Medulla oblongata (tissue), 1 donor: ENCODE data around the gene TOMM5.

ENCODE experiments used
- DNase-seq: peaks from one replicate; pipeline ENCODE4 v3.0.0-alpha.2; 2015; ENCODE audit errors: extremely low spot score

TOMM5 gene

DNA sequence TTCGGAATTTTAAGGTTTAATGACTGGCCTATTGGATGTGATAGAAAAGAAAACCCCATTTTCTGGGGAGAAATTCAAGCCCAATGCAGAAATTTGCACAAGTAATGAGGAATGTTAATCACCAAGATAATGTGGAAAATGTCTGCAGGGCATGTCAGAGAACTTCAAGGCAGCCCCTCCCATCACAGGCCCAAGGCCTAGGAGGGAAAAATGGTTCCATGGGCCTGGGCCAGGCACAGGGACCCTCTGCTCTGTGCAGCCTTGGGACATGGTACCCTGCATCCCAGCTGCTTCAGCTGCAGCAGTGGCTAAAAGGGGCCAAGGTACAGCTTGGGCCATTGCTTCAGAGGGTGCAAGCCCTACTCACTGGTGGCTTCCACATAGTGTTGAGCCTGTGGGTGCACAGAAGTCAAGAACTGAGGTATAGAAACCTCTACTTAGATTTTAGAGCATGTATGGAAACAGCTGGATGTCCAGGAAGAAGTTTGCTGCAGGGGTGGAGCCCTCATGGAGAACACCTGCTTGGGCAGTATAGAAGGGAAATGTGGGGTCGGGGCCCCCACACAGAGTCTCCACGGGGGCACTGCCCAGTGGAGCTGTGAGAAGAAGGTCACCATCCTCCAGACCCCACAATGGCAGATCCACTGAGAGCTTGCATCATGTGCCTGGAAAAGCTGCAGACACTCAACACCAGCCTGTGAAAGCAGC lies 28.4 kb downstream of the TOMM5 start:
- no peak for DNase-seq

GRCh38 chr9:37562826-37563225 lies 29.6 kb downstream of the TOMM5 start:
- no peak for DNase-seq

DNA sequence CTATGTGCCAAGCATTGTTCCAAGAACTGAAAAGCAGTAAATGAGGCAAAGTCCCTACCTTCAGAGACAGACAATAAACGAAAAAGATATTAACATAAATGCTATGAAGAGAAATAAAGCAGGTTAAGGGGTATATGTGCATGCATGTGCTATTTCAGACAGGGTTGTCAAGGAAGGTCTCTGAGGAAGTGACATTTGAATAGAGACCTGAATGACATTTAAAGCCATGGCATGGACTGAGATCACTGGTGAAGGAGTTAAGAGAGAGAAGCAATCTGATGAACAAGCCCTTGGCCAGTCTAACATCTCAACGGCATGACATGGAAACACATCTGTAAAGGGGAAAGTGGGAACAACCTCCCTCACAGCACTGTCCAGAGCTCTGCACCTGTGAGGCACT lies 30.7 kb downstream of the TOMM5 start:
- no peak for DNase-seq

DNA sequence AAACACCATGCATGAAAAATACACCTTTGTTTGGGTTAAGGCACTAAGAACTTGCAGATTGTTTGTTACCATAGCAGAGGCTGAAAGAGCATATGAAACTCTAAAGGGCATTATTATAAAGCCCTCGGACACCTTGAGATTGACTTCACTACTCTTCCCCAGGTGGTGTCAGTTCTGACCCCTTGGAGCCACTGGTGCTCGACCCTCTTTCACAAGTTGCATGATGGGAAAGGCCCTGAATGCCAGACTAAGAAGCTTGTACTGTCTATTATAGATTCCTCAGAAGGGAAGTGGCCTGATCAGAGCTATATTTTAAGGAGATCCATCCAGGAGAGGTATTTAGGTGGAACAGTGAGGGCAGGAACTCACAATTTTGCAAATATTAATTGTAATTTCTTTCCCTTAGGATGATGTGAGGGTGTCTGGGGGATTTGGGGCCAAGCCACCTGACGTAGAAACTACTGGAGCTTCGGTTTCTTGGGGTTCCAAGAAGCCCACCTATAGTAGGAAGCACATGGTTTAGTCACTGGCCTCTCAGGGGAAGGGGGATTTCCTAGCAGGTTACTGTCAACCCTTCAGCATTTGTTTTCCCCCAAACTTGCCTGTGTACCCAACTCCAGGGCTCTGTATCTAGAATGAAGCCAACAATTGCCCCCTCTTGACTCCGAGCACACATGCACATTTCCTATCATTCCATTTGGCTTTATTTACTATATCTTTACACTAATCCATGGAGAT lies 32.4 kb downstream of the TOMM5 start:
- no peak for DNase-seq

DNA sequence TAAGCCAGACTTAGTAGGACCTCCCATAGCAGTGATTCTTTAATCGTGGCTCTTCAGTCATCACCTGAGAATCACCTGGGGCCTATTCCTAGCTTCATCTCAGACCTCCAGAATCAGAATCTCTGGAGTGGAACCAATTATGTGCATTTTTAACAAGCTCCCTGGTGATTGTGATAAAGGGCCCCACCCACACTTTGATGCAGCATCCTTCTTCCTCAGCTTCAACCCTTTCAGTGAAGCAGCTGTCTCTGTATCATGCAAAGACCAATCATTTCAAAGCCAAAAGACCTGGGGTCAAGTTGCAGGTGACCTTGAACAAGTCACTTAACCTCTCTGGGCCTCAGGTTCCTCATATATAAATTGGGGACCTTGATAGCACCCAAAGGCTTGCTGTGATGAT lies 33.3 kb downstream of the TOMM5 start:
- no peak for DNase-seq

- no peak for DNase-seq
Observed at GRCh38 chr9:37555786-37556185, 36.6 kb downstream of the TOMM5 start.

- no peak for DNase-seq
Observed at GRCh38 chr9:37554318-37554717, 38.1 kb downstream of the TOMM5 start.

DNA sequence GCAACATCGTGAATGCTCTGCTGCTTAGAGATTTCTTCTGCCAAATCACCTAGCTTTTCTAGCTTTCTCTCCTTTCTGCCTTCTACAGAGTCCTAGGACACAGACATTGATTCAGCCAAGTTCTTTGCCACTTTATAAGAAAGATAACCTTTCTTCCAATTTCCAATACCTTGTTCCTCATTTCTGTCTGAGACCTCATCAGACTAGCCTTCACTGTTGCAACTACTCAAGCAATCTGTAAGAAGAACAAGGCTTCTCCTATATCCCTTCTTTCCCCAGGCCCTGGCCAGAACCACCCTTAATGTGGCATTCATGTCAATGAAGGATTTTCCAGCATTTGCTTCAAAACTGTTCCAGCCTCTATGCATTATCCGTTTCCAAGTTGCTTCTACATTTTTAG lies 40.5 kb downstream of the TOMM5 start:
- DNase-seq = no peak

- DNase-seq = no peak
Observed at GRCh38 chr9:37551468-37551867, 40.9 kb downstream of the TOMM5 start.

DNA sequence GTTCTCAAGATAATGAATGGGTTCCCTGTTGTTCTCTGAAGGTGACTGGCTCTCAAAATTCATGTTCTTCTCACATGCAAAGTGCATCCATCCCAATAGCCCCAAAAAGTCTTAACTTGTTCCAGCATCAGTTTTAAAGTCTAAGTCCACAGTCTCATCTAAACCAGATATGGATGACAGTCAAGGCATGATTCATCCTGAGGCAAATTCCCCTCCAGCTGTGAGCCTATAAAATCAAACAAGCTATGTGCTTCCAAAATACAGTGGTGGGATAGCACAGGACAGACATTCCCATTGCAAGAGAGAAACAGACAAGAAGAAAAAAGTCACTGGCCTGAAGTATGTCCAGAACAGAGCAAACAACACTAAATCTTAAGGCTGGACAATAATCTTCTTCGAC lies 41.6 kb downstream of the TOMM5 start:
- DNase-seq = no peak

GRCh38 chr9:37549527-37549926 lies 42.9 kb downstream of the TOMM5 start:
- DNase-seq = no peak

DNA sequence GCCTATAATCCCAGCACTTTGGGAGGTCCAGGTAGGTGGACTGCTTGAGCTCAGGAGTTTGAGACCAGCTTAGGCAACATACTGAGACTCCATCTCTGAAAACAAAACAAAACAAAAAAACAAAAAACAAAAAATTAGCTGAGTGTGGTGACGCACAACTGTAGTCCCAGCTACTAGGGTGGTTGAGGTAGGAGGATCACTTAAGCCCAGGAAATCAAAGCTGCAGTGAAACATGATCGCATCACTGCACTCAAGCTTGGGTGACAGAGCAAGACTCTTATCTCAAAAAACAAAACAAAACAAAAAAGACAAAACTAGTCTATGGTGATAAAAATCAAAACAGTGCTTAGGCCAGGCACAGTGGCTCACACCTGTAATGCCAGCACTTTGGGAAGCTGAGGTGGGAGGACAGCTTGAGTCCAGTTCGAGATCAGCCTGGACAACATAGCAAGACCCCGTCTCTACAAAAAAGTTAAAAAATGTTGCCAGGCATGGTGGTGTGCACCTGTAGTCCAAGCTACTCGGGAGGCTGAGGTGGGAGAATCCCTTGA lies 45.0 kb downstream of the TOMM5 start:
- DNase-seq = no peak

GRCh38 chr9:37543468-37543867 lies 48.9 kb downstream of the TOMM5 start:
- DNase-seq = no peak

DNA sequence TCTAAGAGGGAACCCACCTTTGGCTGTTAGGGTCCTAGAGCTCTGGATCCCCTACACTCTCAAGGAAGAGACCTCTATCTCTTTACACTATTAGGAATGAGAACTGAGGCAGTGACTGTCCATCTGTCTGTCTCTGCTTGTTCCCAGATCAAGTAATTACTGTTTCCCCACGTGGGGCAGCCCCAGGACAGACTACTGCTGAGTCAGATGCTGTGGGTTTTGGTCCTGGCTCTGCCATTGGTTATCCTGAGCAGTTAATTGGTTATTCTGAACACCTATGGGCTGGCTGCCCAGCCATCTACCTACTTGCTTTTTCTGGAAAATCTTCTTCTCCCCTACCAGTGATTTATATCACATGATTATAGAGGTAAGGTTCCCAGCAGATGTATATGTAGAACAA lies 49.5 kb downstream of the TOMM5 start:
- no peak for DNase-seq

GRCh38 chr9:37542488-37542887 lies 49.9 kb downstream of the TOMM5 start:
- DNase-seq = no peak

- DNase-seq = no peak
Observed at GRCh38 chr9:37541465-37541864, 50.9 kb downstream of the TOMM5 start.

DNA sequence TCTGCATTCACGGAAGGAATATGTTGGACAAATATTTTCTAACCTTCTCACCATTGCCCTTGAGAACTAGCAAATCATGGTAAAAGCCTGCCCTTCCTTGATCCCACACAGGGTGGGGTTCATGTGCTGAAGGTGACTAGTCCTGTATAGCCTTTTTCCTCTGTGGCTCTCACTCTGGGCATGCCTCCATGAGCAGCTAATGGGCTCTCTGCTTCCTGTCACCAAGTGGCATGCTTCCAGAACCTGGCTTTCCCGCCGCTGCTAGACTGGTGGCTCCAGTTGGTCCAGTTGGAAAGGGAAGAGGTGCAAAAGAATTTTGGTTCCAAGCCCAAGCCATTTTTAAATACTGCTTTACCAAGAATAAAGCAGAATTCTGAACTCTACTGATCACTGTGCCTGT lies 51.8 kb downstream of the TOMM5 start:
- peak; percentile 14 for DNase-seq

DNA sequence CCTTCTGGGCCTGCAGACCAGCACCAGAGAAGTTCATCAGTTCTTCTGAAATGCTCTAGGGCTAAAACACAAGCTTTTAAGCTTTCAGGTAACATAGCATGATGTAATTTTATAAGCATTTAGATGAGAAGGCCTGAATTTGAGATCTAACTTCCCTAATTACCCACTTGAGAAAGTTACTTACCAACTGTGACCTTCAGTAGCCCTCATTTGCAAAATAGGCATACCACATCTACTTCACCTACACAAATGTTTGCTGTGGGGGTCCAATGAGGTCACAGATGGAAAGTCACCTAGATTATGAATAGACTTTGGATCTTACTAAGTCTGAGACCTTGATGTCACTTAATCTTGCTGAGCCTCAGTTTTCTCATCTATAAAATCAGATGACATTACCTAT lies 52.8 kb downstream of the TOMM5 start:
- no peak for DNase-seq
